HG03159 (cell line): ENCODE results near the gene YJEFN3.

ENCODE experiments used
- ATAC-seq: cut with Tn5 transposase; IDR thresholded peaks from one replicate; pipeline ENCODE4 v1.9.1; 2021; ENCODE audit warnings: mild to moderate bottlenecking, moderate library complexity; ENCODE audit not compliant: unreplicated experiment

YJEFN3 gene

GRCh38 chr19:19528721-19529490, at the start of gene YJEFN3:
TSS of gene YJEFN3 (plus strand) at chr19:19528911. CDS start at chr19:19528933, 22 bp downstream.
- ATAC-seq = no peak

DNA sequence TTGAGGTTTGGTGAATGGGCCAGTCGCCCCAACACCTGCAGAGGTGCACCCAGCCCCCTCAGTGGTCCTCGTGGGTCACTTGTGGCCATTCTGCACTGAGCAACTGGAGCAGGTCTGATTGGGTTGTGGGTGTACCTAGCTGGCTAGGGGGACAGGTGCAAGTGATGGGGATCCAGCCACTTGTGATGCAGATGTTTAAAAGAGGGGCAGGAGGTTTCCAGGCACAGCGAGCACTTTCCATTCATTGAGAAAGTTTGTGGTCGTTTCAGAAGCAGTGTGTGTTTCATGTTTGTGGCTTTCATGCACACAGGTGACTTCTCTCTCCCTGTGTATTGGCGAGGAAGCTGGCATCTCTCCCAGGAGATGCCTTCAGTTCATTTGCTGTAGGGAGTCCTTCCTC, 48.0 kb upstream of the YJEFN3 start:
- ATAC-seq = no peak

- no peak for ATAC-seq
Observed at GRCh38 chr19:19482809-19483596, 45.7 kb upstream of the YJEFN3 start.

DNA sequence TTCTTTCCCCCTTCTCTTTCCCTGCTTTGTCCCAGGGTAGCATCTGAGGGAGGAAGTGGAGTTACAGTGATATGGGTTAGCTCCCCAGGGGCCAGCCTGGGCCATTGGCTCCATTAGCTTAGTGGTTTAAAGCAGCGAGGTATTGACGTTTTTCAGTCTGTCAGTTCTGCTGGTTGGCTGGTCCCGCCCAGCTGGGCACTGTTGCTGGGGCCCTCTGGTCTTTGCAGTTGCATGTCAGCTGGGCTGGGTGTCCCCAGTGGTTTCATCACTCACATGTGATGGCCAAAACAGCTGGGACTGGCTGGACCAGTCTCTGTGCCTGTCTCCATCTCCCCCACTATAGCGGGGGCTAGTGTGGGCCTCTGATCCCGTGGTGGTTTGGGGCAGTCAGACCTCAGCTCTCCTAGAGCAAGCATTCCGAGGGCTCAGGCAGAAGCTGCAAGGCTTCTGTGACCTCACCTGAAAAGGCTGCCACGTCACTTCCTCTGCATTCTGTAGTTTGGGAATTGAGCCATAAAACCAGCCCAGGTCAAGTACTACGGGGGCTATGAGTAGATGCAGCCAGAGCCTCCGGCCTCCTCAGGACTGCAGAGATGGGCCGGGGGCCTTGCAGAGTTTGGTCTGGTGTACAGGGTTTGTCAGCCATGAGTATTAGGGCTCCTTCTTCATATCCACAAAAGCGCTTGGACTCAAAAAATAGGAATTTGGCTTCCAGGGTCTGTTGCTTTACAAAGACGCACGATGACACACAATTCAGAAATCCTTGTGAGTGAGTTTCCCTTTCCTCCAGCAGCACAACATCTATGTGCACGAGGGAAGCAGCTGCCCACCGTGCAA, 43.3 kb upstream of the YJEFN3 start:
- ATAC-seq = no peak

DNA sequence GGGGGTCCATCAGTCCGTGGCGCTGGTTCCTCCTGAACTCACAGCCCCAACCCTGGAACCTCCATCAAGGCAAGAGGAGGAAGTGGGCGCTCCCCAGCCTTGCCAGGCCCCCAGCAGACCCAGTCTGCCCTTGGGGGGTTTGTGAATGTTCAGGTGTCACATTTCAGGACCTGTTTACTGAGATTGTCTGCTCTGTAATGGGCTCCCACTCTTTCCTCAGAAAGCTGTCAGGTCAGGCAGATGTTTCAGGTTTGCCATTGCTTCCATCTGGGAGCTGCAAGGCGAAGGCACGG, 42.8 kb upstream of the YJEFN3 start:
- ATAC-seq = no peak

DNA sequence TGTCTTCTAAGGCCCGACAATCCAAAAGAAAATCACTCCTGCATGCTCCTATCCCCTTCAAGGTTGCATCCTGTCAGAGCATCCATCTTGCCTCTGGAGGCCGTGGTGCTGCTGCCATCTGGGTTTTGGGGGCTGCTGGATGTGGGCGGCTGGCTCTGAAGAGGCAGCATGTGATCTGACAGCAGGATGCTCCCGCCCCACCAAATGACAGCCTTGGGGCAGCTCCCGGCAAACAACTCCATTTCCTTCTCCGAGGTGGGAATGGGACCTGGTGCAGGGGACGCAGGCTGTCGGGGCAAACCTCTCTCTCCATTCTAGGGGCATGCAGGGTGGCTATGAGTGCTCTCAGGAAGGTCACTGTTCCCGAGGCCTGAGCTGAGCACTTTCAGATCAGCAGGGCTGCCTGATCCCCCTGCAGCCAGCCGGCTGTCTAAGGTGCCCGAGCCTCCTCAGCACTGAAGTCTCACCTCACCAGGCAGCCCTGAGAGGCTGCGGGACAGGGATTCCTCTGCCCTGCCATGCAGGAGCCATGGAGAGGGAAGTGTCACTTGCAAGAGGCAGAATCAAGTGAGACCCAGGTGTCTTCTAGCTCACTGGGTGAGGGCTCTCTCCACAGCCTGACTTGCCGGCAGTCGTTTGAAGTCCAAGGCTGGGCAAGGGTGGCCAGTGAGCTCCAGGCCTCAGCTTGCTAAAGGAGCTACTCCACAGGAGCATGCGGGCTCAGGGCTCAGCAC, 42.2 kb upstream of the YJEFN3 start:
- ATAC-seq = no peak

DNA sequence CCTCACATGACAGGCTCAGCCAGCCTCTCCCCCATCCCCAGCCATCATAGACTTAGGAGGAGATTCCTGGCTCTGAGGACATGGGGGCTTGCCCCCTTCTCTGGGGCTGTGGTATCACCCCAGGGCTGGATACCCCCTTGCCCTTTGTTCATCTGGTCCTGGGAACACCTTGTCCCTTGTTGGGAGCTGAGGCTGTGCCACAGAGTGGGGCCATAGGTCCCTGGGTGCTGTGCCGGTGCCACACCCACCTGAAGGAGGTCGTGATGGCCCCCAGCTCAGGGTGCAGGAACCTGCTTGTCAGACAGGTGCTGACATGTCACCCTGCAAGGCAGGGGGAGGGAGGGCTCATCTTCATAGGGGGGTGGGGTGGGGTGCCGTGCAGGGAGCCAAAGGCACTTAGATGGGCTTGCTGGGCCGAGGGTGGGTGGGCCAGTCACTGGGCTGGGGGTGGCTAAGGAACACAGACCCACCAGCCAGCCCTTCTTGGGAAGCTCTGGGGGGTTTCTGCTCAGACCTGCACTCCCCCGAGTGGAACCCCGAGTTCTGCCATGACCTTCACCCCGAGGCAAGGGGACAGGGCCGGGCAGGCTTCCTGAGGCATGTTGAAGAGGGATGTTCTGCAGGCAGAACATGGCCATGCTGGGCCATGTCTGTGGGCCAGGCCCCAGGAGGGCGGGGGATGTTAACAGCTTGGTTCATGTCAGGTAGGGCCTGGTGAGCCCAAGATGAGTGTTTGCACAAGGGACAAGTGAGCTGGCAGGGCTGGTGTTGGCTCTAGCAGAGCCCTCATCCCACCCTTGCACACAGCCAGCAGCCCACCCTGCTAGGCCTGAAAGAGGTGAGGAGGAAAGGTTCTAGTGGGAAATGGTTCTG, 41.4 kb upstream of the YJEFN3 start:
- ATAC-seq = no peak

GRCh38 chr19:19487950-19488874, 40.5 kb upstream of the YJEFN3 start:
- no peak for ATAC-seq

- ATAC-seq = peak; percentile 67
Observed at GRCh38 chr19:19488875-19489690, 39.6 kb upstream of the YJEFN3 start.

DNA sequence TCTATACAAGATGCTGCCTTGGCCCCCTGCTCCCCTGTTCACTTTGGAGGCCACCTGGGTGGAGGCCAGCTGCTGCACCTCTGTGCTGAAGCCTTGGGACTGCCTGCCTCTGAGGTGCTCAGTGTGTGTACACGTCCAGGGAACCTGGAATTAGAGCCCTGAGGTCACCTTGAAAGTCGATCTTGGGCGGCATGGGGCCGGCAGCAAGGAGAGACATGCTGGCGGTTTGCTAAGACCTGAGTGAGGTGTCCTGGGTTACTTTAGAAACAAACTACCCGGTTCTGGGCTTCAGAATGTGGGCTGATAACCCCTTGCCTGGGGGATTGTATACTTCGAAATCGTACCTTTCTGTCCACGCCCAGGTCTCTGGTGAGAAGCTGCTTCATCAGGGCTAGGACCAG, 38.9 kb upstream of the YJEFN3 start:
- no peak for ATAC-seq

- ATAC-seq = no peak
Observed at GRCh38 chr19:19490214-19490968, 38.3 kb upstream of the YJEFN3 start.

DNA sequence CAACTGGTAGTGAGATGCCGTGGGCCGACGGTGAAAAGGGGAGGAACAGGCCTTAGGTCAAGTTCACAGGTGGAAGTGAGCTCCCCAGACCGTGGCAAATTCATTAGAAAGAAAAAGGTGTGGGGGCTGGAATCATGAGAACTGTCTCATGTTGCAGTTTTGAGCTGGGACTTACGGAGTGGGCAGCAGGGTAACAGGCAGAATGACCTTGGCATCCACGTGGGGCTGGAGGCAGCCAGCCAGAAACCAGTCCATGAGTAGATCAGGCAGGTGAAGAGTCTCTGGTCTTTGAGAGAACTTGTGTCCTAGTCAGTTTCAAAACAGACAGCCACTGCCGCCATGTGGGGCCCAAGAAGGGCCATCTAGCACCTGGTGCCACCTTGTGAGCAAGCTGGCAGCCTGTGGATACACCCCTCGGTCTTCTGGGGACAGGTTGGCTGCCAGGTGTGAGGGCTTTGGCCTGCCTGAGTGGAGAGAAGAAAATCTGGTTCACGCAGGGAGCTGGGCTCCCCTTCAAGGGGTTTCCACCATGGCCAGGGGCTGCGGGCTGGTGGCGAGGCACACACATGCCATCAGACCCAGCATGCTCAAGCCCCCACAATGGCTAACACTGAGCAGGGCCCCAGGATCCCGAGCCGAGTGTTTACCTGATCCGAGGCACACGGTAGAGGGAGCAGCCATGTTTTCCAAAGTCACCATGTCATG, 37.2 kb upstream of the YJEFN3 start:
- ATAC-seq = no peak

- no peak for ATAC-seq
Observed at GRCh38 chr19:19492026-19492610, 36.6 kb upstream of the YJEFN3 start.

- no peak for ATAC-seq
Observed at GRCh38 chr19:19493841-19494546, 34.7 kb upstream of the YJEFN3 start.
